Neural progenitor cell (in vitro differentiated cells): Measurements from ENCODE around the gene CMTR1. TPM values are rescaled to one million over a fixed set of nuclear protein-coding genes. Genes with fewer than 3 reads are reported as not detected.

Experiments used
- DNase-seq: peaks from one replicate; pipeline ENCODE4 v3.0.0-alpha.2; 2016; ENCODE audit warnings: low spot score
- H2AFZ ChIP-seq: fragments of 200-600 bp; sonication (generic); replicated peaks from 2 replicates; pipeline ENCODE4 v1.6.1; 2016; ENCODE audit warnings: antibody characterized with exemption
- H3F3A ChIP-seq: fragments of 200-600 bp; sonication (generic); 2 replicates; pipeline ENCODE4 v1.6.1; 2016; ENCODE audit warnings: antibody characterized with exemption, low read depth
- H3K27ac ChIP-seq: fragments of 200-600 bp; sonication (generic); 2 replicates; pipeline ENCODE4 v1.5.1; 2016; ENCODE audit warnings: mild to moderate bottlenecking
- H3K27me3 ChIP-seq: fragments of 200-600 bp; sonication (generic); 2 replicates; pipeline ENCODE4 v1.6.1; 2016; ENCODE audit warnings: mild to moderate bottlenecking, moderate library complexity
- H3K36me3 ChIP-seq: fragments of 200-600 bp; sonication (generic); 2 replicates; pipeline ENCODE4 v1.5.1; 2016
- H3K4me1 ChIP-seq: fragments of 200-600 bp; sonication (generic); 2 replicates; pipeline ENCODE4 v1.6.1; 2016; ENCODE audit warnings: mixed run types
- H3K4me2 ChIP-seq: fragments of 200-600 bp; sonication (generic); 2 replicates; pipeline ENCODE4 v1.6.1; 2016
- H3K4me3 ChIP-seq: fragments of 200-600 bp; sonication (generic); 2 replicates; pipeline ENCODE4 v1.5.1; 2016
- H3K79me2 ChIP-seq: fragments of 200-600 bp; sonication (generic); 2 replicates; pipeline ENCODE4 v1.6.1; 2016; ENCODE audit warnings: low read depth
- H3K9ac ChIP-seq: fragments of 200-600 bp; sonication (generic); 2 replicates; pipeline ENCODE4 v1.6.1; 2016
- H3K9me3 ChIP-seq: fragments of 200-600 bp; sonication (generic); 2 replicates; pipeline ENCODE4 v1.5.1; 2016; ENCODE audit warnings: low read depth
- H4K20me1 ChIP-seq: fragments of 200-600 bp; sonication (generic); 2 replicates; pipeline ENCODE4 v1.6.1; 2016; ENCODE audit warnings: low read depth
- H3K27ac Mint-ChIP-seq: 3 replicates; pipeline ENCODE4 v1.8.0; 2021; ENCODE audit warnings: mixed read lengths
- H3K27me3 Mint-ChIP-seq: 2 replicates; pipeline ENCODE4 v1.8.0; 2022; ENCODE audit warnings: low read depth, mild to moderate bottlenecking, inconsistent platforms, moderate library complexity, mixed read lengths; ENCODE audit not compliant: insufficient read depth
- H3K36me3 Mint-ChIP-seq: 3 replicates; pipeline ENCODE4 v1.8.0; 2021; ENCODE audit warnings: mixed read lengths
- H3K4me1 Mint-ChIP-seq: 3 replicates; pipeline ENCODE4 v1.8.0; 2021; ENCODE audit warnings: mixed read lengths
- H3K4me3 Mint-ChIP-seq: 3 replicates; pipeline ENCODE4 v1.8.0; 2021; ENCODE audit warnings: mild to moderate bottlenecking, moderate library complexity, mixed read lengths
- H3K9me3 Mint-ChIP-seq: 3 replicates; pipeline ENCODE4 v1.8.0; 2020; ENCODE audit warnings: mixed read lengths
- EZH2 ChIP-seq: fragments of 200-600 bp; sonication (generic); IDR thresholded peaks from 2 replicates; pipeline ENCODE4 v1.6.1; 2017; ENCODE audit warnings: antibody characterized with exemption, mild to moderate bottlenecking, moderate library complexity
- EZH2phosphoT487 ChIP-seq: fragments of 200-600 bp; sonication (generic); IDR thresholded peaks from 2 replicates; pipeline ENCODE4 v1.6.1; 2017; ENCODE audit warnings: antibody characterized with exemption
- total RNA-seq: library from RNA; depleted of rRNA; stranded (reverse); fragments of >200 nt; gene quantifications from 2 replicates; pipeline ENCODE4 v1.2.3, GENCODE V29; 2015; ENCODE audit warnings: low replicate concordance
- TF ChIP-seq, protein P1 (sequence below): fragments of 200-600 bp; sonication (generic); IDR thresholded peaks from 2 replicates; pipeline ENCODE4 v1.5.1; 2017; ENCODE audit warnings: antibody characterized with exemption, mild to moderate bottlenecking

CMTR1 gene
- total RNA-seq, 1 donor from 2014 or later = 35.4 TPM

- Mint-ChIP-seq H3K4me3 (no peak overlapping the region), H3K4me1 (no peaks in the 10 kb centered on the region), H3K27me3 (no peaks in the 10 kb centered on the region), H3K27ac (no peak overlapping the region), H3K9me3 (no peaks in the 10 kb centered on the region), H3K36me3 (no peaks in the 10 kb centered on the region)
- Histone ChIP-seq H3K79me2 (no peaks in the 10 kb centered on the region), H2AFZ (no peak overlapping the region), H3K4me1 (no peaks in the 10 kb centered on the region), H3K9ac (no peak overlapping the region), H3K4me3 (no peak overlapping the region), H4K20me1 (no peaks in the 10 kb centered on the region), H3K4me2 (no peak overlapping the region), H3F3A (no peaks in the 10 kb centered on the region), H3K27ac (no peak overlapping the region), H3K36me3 (no peaks in the 10 kb centered on the region), H3K27me3 (peaks cover 5% of the 10 kb centered on the region), H3K9me3 (no peaks in the 10 kb centered on the region)
- TF ChIP-seq, protein P1, sequence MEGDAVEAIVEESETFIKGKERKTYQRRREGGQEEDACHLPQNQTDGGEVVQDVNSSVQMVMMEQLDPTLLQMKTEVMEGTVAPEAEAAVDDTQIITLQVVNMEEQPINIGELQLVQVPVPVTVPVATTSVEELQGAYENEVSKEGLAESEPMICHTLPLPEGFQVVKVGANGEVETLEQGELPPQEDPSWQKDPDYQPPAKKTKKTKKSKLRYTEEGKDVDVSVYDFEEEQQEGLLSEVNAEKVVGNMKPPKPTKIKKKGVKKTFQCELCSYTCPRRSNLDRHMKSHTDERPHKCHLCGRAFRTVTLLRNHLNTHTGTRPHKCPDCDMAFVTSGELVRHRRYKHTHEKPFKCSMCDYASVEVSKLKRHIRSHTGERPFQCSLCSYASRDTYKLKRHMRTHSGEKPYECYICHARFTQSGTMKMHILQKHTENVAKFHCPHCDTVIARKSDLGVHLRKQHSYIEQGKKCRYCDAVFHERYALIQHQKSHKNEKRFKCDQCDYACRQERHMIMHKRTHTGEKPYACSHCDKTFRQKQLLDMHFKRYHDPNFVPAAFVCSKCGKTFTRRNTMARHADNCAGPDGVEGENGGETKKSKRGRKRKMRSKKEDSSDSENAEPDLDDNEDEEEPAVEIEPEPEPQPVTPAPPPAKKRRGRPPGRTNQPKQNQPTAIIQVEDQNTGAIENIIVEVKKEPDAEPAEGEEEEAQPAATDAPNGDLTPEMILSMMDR = no peak
- TF ChIP-seq EZH2 = no peak
- DNase-seq = no peak
Measured at GRCh38 chr6:37407948-37408347, 25.1 kb upstream of the CMTR1 start.

DNA sequence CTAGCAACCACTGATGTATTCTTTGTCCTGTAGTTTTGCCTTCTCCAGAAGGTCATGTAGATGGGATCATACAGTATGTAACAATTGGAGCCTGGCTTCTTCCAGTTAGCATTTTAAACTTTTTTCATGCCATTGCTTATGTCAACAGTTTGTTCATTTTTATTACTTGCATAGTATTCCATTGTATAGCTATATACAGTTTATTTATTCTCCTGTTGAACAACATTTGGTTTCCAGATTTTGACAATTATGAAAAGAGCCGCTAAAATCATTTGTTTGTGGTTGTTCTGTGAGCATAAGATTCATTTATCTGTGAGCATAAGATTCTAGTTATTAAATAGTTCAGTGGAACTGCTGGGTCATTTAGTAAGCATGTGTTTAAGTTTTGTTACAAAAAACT lies 23.5 kb upstream of the CMTR1 start:
- no peaks in the 10 kb centered on the region for H3K9me3 Mint-ChIP-seq
- H3K4me2 ChIP-seq = no peak overlapping the region
- H2AFZ ChIP-seq = no peak overlapping the region
- no peak overlapping the region for H3K27ac Mint-ChIP-seq
- H3K9me3 ChIP-seq = no peaks in the 10 kb centered on the region
- no peak overlapping the region for H3K4me3 ChIP-seq
- no peaks in the 10 kb centered on the region for H3K36me3 Mint-ChIP-seq
- no peak overlapping the region for H3K9ac ChIP-seq
- H3K27me3 ChIP-seq = peaks cover 5% of the 10 kb centered on the region
- no peak overlapping the region for H3K27ac ChIP-seq
- DNase-seq = no peak
- H3F3A ChIP-seq = no peaks in the 10 kb centered on the region
- no peaks in the 10 kb centered on the region for H3K36me3 ChIP-seq
- no peak overlapping the region for H3K4me3 Mint-ChIP-seq
- TF ChIP-seq, protein P1 = no peak
- TF ChIP-seq EZH2 = no peak
- no peaks in the 10 kb centered on the region for H3K4me1 ChIP-seq
- no peaks in the 10 kb centered on the region for H3K27me3 Mint-ChIP-seq
- H4K20me1 ChIP-seq = no peaks in the 10 kb centered on the region
- no peaks in the 10 kb centered on the region for H3K4me1 Mint-ChIP-seq
- H3K79me2 ChIP-seq = no peaks in the 10 kb centered on the region

DNA sequence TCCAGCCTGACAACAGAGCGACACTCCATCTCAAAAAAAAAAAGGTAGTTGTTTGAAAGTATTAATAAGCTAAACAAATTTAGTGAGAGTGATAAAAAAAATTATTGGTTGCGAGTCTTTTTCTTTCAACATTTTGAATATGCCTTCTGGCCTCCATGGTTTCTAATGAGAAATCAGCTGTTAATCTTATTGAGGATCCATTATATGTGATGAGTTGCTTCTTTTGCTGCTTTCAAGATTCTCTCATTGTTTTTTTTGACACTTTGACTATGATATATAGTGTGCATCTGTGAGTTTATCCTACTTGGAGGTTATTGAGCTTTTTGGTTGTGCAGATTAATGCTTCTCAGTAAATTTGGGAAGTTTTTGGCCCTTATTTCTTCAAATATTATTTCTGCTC lies 15.6 kb upstream of the CMTR1 start:
- DNase-seq = no peak
- H3K79me2 ChIP-seq = no peaks in the 10 kb centered on the region
- H3K36me3 Mint-ChIP-seq = no peaks in the 10 kb centered on the region
- no peak overlapping the region for H2AFZ ChIP-seq
- no peaks in the 10 kb centered on the region for H3F3A ChIP-seq
- H3K27ac ChIP-seq = no peak overlapping the region
- H3K36me3 ChIP-seq = no peaks in the 10 kb centered on the region
- peaks cover 6% of the 10 kb centered on the region for H3K4me1 Mint-ChIP-seq
- H3K4me3 ChIP-seq = no peak overlapping the region
- TF ChIP-seq, protein P1 = no peak
- TF ChIP-seq EZH2 (no peak), EZH2phosphoT487 (no peak)
- H3K9ac ChIP-seq = no peak overlapping the region
- no peaks in the 10 kb centered on the region for H3K9me3 ChIP-seq
- H3K4me1 ChIP-seq = no peaks in the 10 kb centered on the region
- H3K4me3 Mint-ChIP-seq = no peak overlapping the region
- peaks cover 4% of the 10 kb centered on the region for H3K27me3 Mint-ChIP-seq
- no peak overlapping the region for H3K27ac Mint-ChIP-seq
- no peaks in the 10 kb centered on the region for H4K20me1 ChIP-seq
- no peak overlapping the region for H3K4me2 ChIP-seq
- no peaks in the 10 kb centered on the region for H3K27me3 ChIP-seq
- peaks cover 6% of the 10 kb centered on the region for H3K9me3 Mint-ChIP-seq

- H3K4me3 ChIP-seq = no peak overlapping the region
- H3K4me1 ChIP-seq = no peaks in the 10 kb centered on the region
- Mint-ChIP-seq H3K27ac (no peak overlapping the region), H3K9me3 (peaks cover 6% of the 10 kb centered on the region), H3K27me3 (peaks cover 4% of the 10 kb centered on the region), H3K4me3 (no peak overlapping the region), H3K36me3 (no peaks in the 10 kb centered on the region), H3K4me1 (peaks cover 6% of the 10 kb centered on the region)
- H3K36me3 ChIP-seq = no peaks in the 10 kb centered on the region
- no peak for DNase-seq
- H3F3A ChIP-seq = no peaks in the 10 kb centered on the region
- H2AFZ ChIP-seq = no peak overlapping the region
- no peaks in the 10 kb centered on the region for H3K9me3 ChIP-seq
- TF ChIP-seq EZH2phosphoT487 (no peak), EZH2 (no peak)
- TF ChIP-seq, protein P1 = no peak
- no peak overlapping the region for H3K27ac ChIP-seq
- H4K20me1 ChIP-seq = no peaks in the 10 kb centered on the region
- no peak overlapping the region for H3K9ac ChIP-seq
- H3K79me2 ChIP-seq = no peaks in the 10 kb centered on the region
- H3K27me3 ChIP-seq = no peaks in the 10 kb centered on the region
- no peak overlapping the region for H3K4me2 ChIP-seq
Measured at GRCh38 chr6:37418722-37419121, 14.3 kb upstream of the CMTR1 start.
